H1 (cell line): ENCODE data around the gene ST7L. TPM values are rescaled to one million over a fixed set of nuclear protein-coding genes. Genes with fewer than 3 reads are reported as not detected.

Experiments
- CTCF ChIA-PET: fragments of 300-600 bp; sonication (Branson Sonifier 250); formaldehyde crosslinking; loops from one replicate; lab custom pipeline; 2021; ENCODE audit not compliant: partially characterized antibody; lab: Charles Lee
- POLR2A ChIA-PET: fragments of 300-600 bp; sonication (Branson Sonifier 250); formaldehyde crosslinking; loops from one replicate; lab custom pipeline; 2021; ENCODE audit warnings: inconsistent platforms; ENCODE audit not compliant: partially characterized antibody; lab: Charles Lee
- DNase-seq, 2 experiments: peaks; one replicate each; pipeline versions ENCODE4 v3.0.0 to v3.0.0-alpha.2; 2010 to 2022; ENCODE audit warnings: low spot score in 2 of 2, low read depth in 1 of 2, mixed read lengths in 1 of 2
- FAIRE-seq: peaks from 2 replicates; lab custom pipeline; 2011; peaks lifted over from hg19 to GRCh38; lab: Jason Lieb, UNC
- H2AFZ ChIP-seq: 2 replicates; pipeline ENCODE4 v1.8.1; 2012; ENCODE audit warnings: low read length, inconsistent platforms
- H2AK5ac ChIP-seq: 2 replicates; pipeline ENCODE4 v1.6.1; 2013; ENCODE audit warnings: low read depth, low read length
- H2BK120ac ChIP-seq: replicated peaks from 2 replicates; pipeline ENCODE3; 2013; ENCODE audit warnings: low read depth, low read length, inconsistent platforms
- H2BK12ac ChIP-seq: 2 replicates; pipeline ENCODE4 v1.6.1; 2013; ENCODE audit warnings: low read depth, low read length
- H2BK15ac ChIP-seq: 2 replicates; pipeline ENCODE4 v1.6.1; 2013; ENCODE audit warnings: low read length
- H2BK20ac ChIP-seq: 2 replicates; pipeline ENCODE4 v1.6.1; 2013; ENCODE audit warnings: low read length
- H2BK5ac ChIP-seq: 2 replicates; pipeline ENCODE4 v1.6.1; 2013; ENCODE audit warnings: low read depth, low read length
- H3K14ac ChIP-seq: 2 replicates; pipeline ENCODE4 v1.6.1; 2013; ENCODE audit warnings: inconsistent platforms; ENCODE audit not compliant: insufficient read length
- H3K18ac ChIP-seq: 2 replicates; pipeline ENCODE4 v1.6.1; 2013; ENCODE audit warnings: low read length; ENCODE audit errors: extremely low read depth
- H3K23ac ChIP-seq: 2 replicates; pipeline ENCODE4 v1.6.1; 2013; ENCODE audit warnings: inconsistent platforms; ENCODE audit not compliant: insufficient read length
- H3K23me2 ChIP-seq: 2 replicates; pipeline ENCODE4 v1.6.1; 2013; ENCODE audit warnings: low read depth, low read length
- H3K27ac ChIP-seq: 2 replicates; pipeline ENCODE4 v1.6.1; 2011; ENCODE audit warnings: low read depth, low read length, inconsistent platforms
- H3K27me3 ChIP-seq, 4 experiments: replicated peaks in 1 of 4; 1 replicate in 1 of 4; 2 replicates in 3 of 4; pipeline versions ENCODE4 v1.6.1 to v1.8.1; 2011 to 2013; ENCODE audit warnings: low read length in 3 of 4, mild to moderate bottlenecking in 3 of 4, inconsistent platforms in 2 of 4, mixed read lengths in 2 of 4, moderate library complexity in 1 of 4; ENCODE audit not compliant: control insufficient read depth in 3 of 4, insufficient read depth in 3 of 4; ENCODE audit errors: extremely low read depth in 1 of 4
- H3K36me3 ChIP-seq, 4 experiments: 2 replicates each; pipeline versions ENCODE4 v1.6.1 to v1.8.1; 2011 to 2013; ENCODE audit warnings: mild to moderate bottlenecking in 4 of 4, low read length in 3 of 4, moderate library complexity in 2 of 4, control low read depth in 1 of 4, inconsistent platforms in 1 of 4; ENCODE audit not compliant: insufficient read depth in 4 of 4, control insufficient read depth in 2 of 4
- H3K4ac ChIP-seq: replicated peaks from 2 replicates; pipeline ENCODE3; 2013; ENCODE audit warnings: low read length, low read depth, mixed read lengths, inconsistent platforms; ENCODE audit not compliant: insufficient read length
- H3K4me1 ChIP-seq, 4 experiments: replicated peaks in 1 of 4; 1 replicate in 1 of 4; 2 replicates in 3 of 4; pipeline versions ENCODE4 v1.6.1 to v1.8.1; 2011 to 2013; ENCODE audit warnings: low read length in 3 of 4, inconsistent platforms in 2 of 4, mixed read lengths in 1 of 4; ENCODE audit not compliant: insufficient read depth in 4 of 4, control insufficient read depth in 3 of 4
- H3K4me2 ChIP-seq, 2 experiments: 2 replicates each; pipeline versions ENCODE4 v1.6.1 to v1.8.1; 2011 to 2013; ENCODE audit warnings: low read depth in 2 of 2, low read length in 2 of 2, control low read depth in 1 of 2, inconsistent platforms in 1 of 2, mild to moderate bottlenecking in 1 of 2; ENCODE audit not compliant: insufficient read depth in 1 of 2
- H3K4me3 ChIP-seq, 4 experiments: fragments of 200-600, 300-600 bp in 1 of 4; sonication (generic), shearing (Covaris generic), sonication (Bioruptor Twin) in 1 of 4; 2 replicates each; pipeline versions ENCODE4 v1.5.1 to v1.8.1; 2011 to 2016; ENCODE audit warnings: low read length in 4 of 4, low read depth in 3 of 4, control low read depth in 2 of 4, inconsistent platforms in 2 of 4, mild to moderate bottlenecking in 2 of 4, mixed read lengths in 1 of 4, moderate library complexity in 1 of 4; ENCODE audit not compliant: insufficient read depth in 2 of 4; ENCODE audit errors: extremely low read depth in 1 of 4
- H3K56ac ChIP-seq: replicated peaks from 2 replicates; pipeline ENCODE3; 2013; ENCODE audit warnings: low read depth, mild to moderate bottlenecking, mixed read lengths, low read length, inconsistent platforms; ENCODE audit not compliant: insufficient read length
- H3K79me1 ChIP-seq: 2 replicates; pipeline ENCODE4 v1.6.1; 2013; ENCODE audit warnings: low read depth, low read length, control low read depth
- H3K79me2 ChIP-seq, 2 experiments: 2 replicates each; pipeline versions ENCODE4 v1.6.1 to v1.8.1; 2012 to 2013; ENCODE audit warnings: low read length in 2 of 2, mild to moderate bottlenecking in 2 of 2, inconsistent platforms in 1 of 2; ENCODE audit not compliant: insufficient read depth in 2 of 2, control insufficient read depth in 1 of 2
- H3K9ac ChIP-seq, 4 experiments: replicated peaks in 1 of 4; 1 replicate in 1 of 4; 2 replicates in 3 of 4; pipeline versions ENCODE4 v1.6.1 to v1.8.1; 2011 to 2013; ENCODE audit warnings: low read depth in 3 of 4, low read length in 3 of 4, control low read depth in 2 of 4, mild to moderate bottlenecking in 2 of 4, moderate library complexity in 2 of 4, inconsistent platforms in 1 of 4; ENCODE audit errors: extremely low read depth in 1 of 4
- H3K9me3 ChIP-seq, 2 experiments: 2 replicates each; pipeline versions ENCODE4 v1.6.1 to v1.8.1; 2012 to 2013; ENCODE audit warnings: mild to moderate bottlenecking in 2 of 2, moderate library complexity in 2 of 2, control low read depth in 1 of 2, inconsistent platforms in 1 of 2, low read depth in 1 of 2, low read length in 1 of 2, mixed read lengths in 1 of 2; ENCODE audit not compliant: insufficient read depth in 2 of 2
- H4K20me1 ChIP-seq, 2 experiments: replicated peaks in 1 of 2; 2 replicates each; pipeline versions ENCODE3 to v1.8.1; 2011 to 2013; ENCODE audit warnings: inconsistent platforms in 2 of 2, low read length in 2 of 2, mild to moderate bottlenecking in 1 of 2; ENCODE audit not compliant: insufficient read depth in 2 of 2, control insufficient read depth in 1 of 2
- H4K5ac ChIP-seq: 2 replicates; pipeline ENCODE4 v1.6.1; 2013; ENCODE audit warnings: low read length, low read depth, mixed read lengths, inconsistent platforms; ENCODE audit not compliant: insufficient read length
- H4K8ac ChIP-seq: 2 replicates; pipeline ENCODE4 v1.8.0; 2013; ENCODE audit warnings: mild to moderate bottlenecking, moderate library complexity, low read length, inconsistent platforms; ENCODE audit not compliant: insufficient read depth; ENCODE audit errors: extremely low read depth
- H4K91ac ChIP-seq: replicated peaks from 2 replicates; pipeline ENCODE3; 2013; ENCODE audit warnings: low read length, mixed read lengths, inconsistent platforms; ENCODE audit not compliant: insufficient read length
- HDAC2 ChIP-seq, 2 experiments: fragments of 300-600 bp in 1 of 2; sonication (generic) in 1 of 2; IDR thresholded peaks; 2 replicates each; pipeline ENCODE4 v1.6.1; 2011 to 2012; ENCODE audit warnings: low read depth in 2 of 2, low read length in 2 of 2, mild to moderate bottlenecking in 2 of 2, moderate library complexity in 2 of 2, borderline replicate concordance in 1 of 2, inconsistent platforms in 1 of 2
- SIN3A ChIP-seq, 2 experiments: IDR thresholded peaks in 1 of 2; conservative IDR thresholded peaks in 1 of 2; 2 replicates each; pipeline ENCODE4 v1.6.1; 2011 to 2012; ENCODE audit warnings: low read length in 2 of 2, improper control_type of control experiment in 1 of 2, low read depth in 1 of 2, mild to moderate bottlenecking in 1 of 2
- YY1 ChIP-seq: IDR thresholded peaks from 2 replicates; pipeline ENCODE4 v1.6.1; 2011; ENCODE audit warnings: low read depth, mild to moderate bottlenecking, low read length
- WGBS, 2 experiments: shearing (Covaris generic) in 1 of 2; methylation state at CpG; one replicate each; pipeline versions ENCODE4 v1.1.6 to v1.1.7; 2013 to 2015; ENCODE audit warnings: low lambda C conversion rate in 2 of 2, mixed read lengths in 2 of 2, inconsistent platforms in 1 of 2, low coverage in 1 of 2, missing lambda C conversion rate in 1 of 2; ENCODE audit not compliant: insufficient replicate concordance in 2 of 2, insufficient coverage in 1 of 2, insufficient read length in 1 of 2; ENCODE audit errors: extremely low coverage in 1 of 2, missing lambda C conversion rate in 1 of 2; 5-methylcytosine and 5-hydroxymethylcytosine counted together
- polyA plus RNA-seq, 7 experiments: library from polyadenylated mRNA; depleted of rRNA in 3 of 7; stranded (reverse) in 5 of 7; unstranded in 2 of 7; fragments of >200 nt in 5 of 7; fragments of 200-250 nt in 2 of 7; gene quantifications; 1 replicate in 5 of 7; 2 replicates in 1 of 7; 4 replicates in 1 of 7; pipeline versions ENCODE4 v1.2.1 to v1.2.3, GENCODE V29; 2011 to 2013; ENCODE audit warnings: missing spikeins in 2 of 7, mixed read lengths in 2 of 7
- total RNA-seq: library from RNA; stranded (reverse); fragmentation: NEBNext Ultra II Directional; extraction: Animal tissue kit (Norgen Biotek cat#: 25700); gene quantifications from 2 replicates; pipeline ENCODE4 v1.2.1, GENCODE V29; 2021
- TF ChIP-seq, protein P1 (sequence below): IDR thresholded peaks from 2 replicates; pipeline ENCODE4 v1.6.1; 2011; ENCODE audit warnings: low read depth, mild to moderate bottlenecking, low read length; ENCODE audit not compliant: insufficient read depth

ST7L gene
- total and polyA plus RNA-seq, 2 of the 8 experiments (the other 6 are each of a cell fraction or from before 2014, with no cell fraction given): 9.6 to 16.2 TPM

DNA sequence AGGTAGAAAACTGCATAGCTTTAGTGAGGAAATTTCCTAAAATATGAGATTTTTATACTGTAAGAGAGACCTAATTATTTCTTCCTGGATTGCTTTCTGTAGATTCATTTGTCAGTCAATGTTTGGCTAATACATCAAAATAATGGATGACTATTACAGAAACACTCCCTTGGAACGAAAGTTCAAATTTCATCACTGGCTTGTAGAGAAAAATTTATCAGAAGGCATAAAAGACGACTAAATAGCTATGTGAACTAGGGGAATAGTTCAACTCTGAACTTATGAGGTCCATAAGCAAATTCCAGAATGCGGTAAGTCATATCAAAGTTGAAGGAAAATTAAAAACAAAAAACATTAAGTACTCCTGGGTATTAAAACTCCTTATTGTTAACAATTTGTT, 74.2 kb downstream of the ST7L start:
- Histone ChIP-seq H2BK15ac (no peak overlapping the region), H3K56ac (no peak overlapping the region), H4K91ac (no peak overlapping the region), H3K36me3 (0 out of 8 replicates have a peak, but pooled peaks cover 0 to 8% (median 0%) of the 10 kb centered on the region in 4 experiments), H3K79me1 (no peaks in the 10 kb centered on the region), H3K9me3 (no peaks in the 10 kb centered on the region), H2AK5ac (no peak overlapping the region), H4K5ac (no peak overlapping the region), H3K4me2 (no peak overlapping the region), H3K23me2 (no peaks in the 10 kb centered on the region), H4K8ac (no peak overlapping the region), H4K20me1 (no peaks in the 10 kb centered on the region), H3K23ac (no peak overlapping the region), H3K9ac (no peak overlapping the region), H2BK20ac (no peak overlapping the region), H3K4me1 (no peaks in the 10 kb centered on the region), H2BK120ac (no peak overlapping the region), H3K4me3 (no peak overlapping the region), H3K4ac (no peak overlapping the region), H3K79me2 (no peaks in the 10 kb centered on the region), H2BK5ac (no peak overlapping the region), H3K18ac (no peak overlapping the region), H3K27ac (no peak overlapping the region), H2BK12ac (no peak overlapping the region), H2AFZ (no peak overlapping the region), H3K14ac (no peak overlapping the region), H3K27me3 (no peaks in the 10 kb centered on the region)
- 91% methylated on average over 3 of the region's 3 CpGs; no CpG with 5 or more reads in 1 of the 2 experiments for WGBS, 2 experiments
- TF ChIP-seq SIN3A (conservative IDR thresholded peaks at IDR 0.05 in 1 of 2, IDR thresholded peaks at IDR 0.05 in 1 of 2; ENCODE audit: low read depth in 1 of 2, low read length in 2 of 2): no peak
- TF ChIP-seq, protein P1, sequence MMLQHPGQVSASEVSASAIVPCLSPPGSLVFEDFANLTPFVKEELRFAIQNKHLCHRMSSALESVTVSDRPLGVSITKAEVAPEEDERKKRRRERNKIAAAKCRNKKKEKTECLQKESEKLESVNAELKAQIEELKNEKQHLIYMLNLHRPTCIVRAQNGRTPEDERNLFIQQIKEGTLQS: no peak
- no peak for TF ChIP-seq HDAC2 (IDR thresholded peaks at IDR 0.05; ENCODE audit: borderline replicate concordance in 1 of 2, low read depth in 2 of 2, low read length in 2 of 2)
- no peak for TF ChIP-seq YY1
- ChIA-PET POLR2A (interaction anchor here (1.2 kb wide), 1 partner anchor 43 kb away, joined by 4 read pairs; no protein-coding TSS in a partner anchor), CTCF (interaction anchor here (1.0 kb wide), 1 partner anchor 13 kb away, joined by 6 read pairs; no protein-coding TSS in a partner anchor)
- DNase-seq: no peak
- FAIRE-seq: no peak
